Measurements from ENCODE around the gene ACKR1. TPM values are rescaled to one million over a fixed set of nuclear protein-coding genes. Genes with fewer than 3 reads are reported as not detected.

Gene ACKR1
- total and polyA plus RNA-seq, 2 donors (not counting 3 experiments of a cell fraction or from before 2014, with no cell fraction given) = 0.15 to 1.3 TPM

GRCh38 chr1:159187647-159188374, 16.9 kb upstream of the ACKR1 start:
- BruUV-seq (replicated peaks) = no TSS peak
- dilution Hi-C loops (cut with MboI; ENCODE audit: extremely low pct_ligation_motif_present, low sequenced_read_pairs) (no loop called here), intact Hi-C loops (cut with micrococcal nuclease) (loop anchor here (2.0 kb wide), 1 partner anchor 27 kb away; no protein-coding TSS in a partner anchor)
- H3K9me3 ChIP-seq (replicated peaks; ENCODE audit: control insufficient read depth, insufficient read depth, low read length) = no peaks in the 10 kb centered on the region
- H3K36me3 ChIP-seq (ENCODE audit: control insufficient read depth in 2 of 2, extremely low read depth in 1 of 2, insufficient read depth in 2 of 2, low read length in 2 of 2) = no peaks in the 10 kb centered on the region
- peaks cover 31 to 39% of the 10 kb centered on the region in 2 experiments for H3K27me3 ChIP-seq (ENCODE audit: control insufficient read depth in 2 of 2, insufficient read depth in 2 of 2, low read length in 2 of 2)
- ChIA-PET POLR2A (no interaction called here), CTCF (interaction anchor here (0.9 to 1.4 kb wide), 8 partner anchors 9 to 55 kb away, joined by 4 to 18 read pairs (median 6); no protein-coding TSS in a partner anchor)
- TF ChIP-seq POLR2A (IDR thresholded peaks at IDR 0.05; ENCODE audit: low read depth, low read length) (no peak), POLR2AphosphoS5 (IDR thresholded peaks at IDR 0.05; ENCODE audit: insufficient read depth, low read depth, low read length) (no peak), GATA2 (IDR thresholded peaks at IDR 0.05; ENCODE audit: insufficient read depth, insufficient read length, low read depth, low read length) (no peak), JUN (IDR thresholded peaks at IDR 0.05; ENCODE audit: borderline replicate concordance, insufficient read depth, insufficient read length, low read depth) (no peak), EZH2 (IDR thresholded peaks at IDR 0.05; ENCODE audit: borderline replicate concordance, low read depth, low read length, severe bottlenecking) (no peak), FOS (IDR thresholded peaks at IDR 0.05; ENCODE audit: borderline replicate concordance, insufficient read depth, low read length) (no peak), MAX (IDR thresholded peaks at IDR 0.05; ENCODE audit: insufficient read depth, insufficient read length) (no peak)
- TF ChIP-seq, protein P1, sequence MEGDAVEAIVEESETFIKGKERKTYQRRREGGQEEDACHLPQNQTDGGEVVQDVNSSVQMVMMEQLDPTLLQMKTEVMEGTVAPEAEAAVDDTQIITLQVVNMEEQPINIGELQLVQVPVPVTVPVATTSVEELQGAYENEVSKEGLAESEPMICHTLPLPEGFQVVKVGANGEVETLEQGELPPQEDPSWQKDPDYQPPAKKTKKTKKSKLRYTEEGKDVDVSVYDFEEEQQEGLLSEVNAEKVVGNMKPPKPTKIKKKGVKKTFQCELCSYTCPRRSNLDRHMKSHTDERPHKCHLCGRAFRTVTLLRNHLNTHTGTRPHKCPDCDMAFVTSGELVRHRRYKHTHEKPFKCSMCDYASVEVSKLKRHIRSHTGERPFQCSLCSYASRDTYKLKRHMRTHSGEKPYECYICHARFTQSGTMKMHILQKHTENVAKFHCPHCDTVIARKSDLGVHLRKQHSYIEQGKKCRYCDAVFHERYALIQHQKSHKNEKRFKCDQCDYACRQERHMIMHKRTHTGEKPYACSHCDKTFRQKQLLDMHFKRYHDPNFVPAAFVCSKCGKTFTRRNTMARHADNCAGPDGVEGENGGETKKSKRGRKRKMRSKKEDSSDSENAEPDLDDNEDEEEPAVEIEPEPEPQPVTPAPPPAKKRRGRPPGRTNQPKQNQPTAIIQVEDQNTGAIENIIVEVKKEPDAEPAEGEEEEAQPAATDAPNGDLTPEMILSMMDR (IDR thresholded peaks at IDR 0.05; ENCODE audit: extremely low read depth in 1 of 2, insufficient read depth in 1 of 2, low read depth in 1 of 2, low read length in 2 of 2) = no peak
- peak; percentile 33 for FAIRE-seq
- no peaks in the 10 kb centered on the region for H4K20me1 ChIP-seq (replicated peaks; ENCODE audit: control insufficient read depth, extremely low read depth, insufficient read depth, low read length)
- no peak for DNase-seq (ENCODE audit: low read depth, low spot score)
- no peaks in the 10 kb centered on the region for H3K9me1 ChIP-seq (replicated peaks; ENCODE audit: control insufficient read depth, extremely low read depth, insufficient read depth, low read length)
- H3K27ac ChIP-seq (ENCODE audit: insufficient read depth, low read depth, low read length) = no peak overlapping the region
- no peaks in the 10 kb centered on the region for H3K79me2 ChIP-seq (ENCODE audit: control insufficient read depth, insufficient read depth, low read length)
- no peak overlapping the region for H3K4me2 ChIP-seq (ENCODE audit: insufficient read depth, low read length)
- H3K4me1 ChIP-seq (ENCODE audit: control insufficient read depth, extremely low read depth, insufficient read depth, low read length) = no peaks in the 10 kb centered on the region
- peak overlapping the region in 1 of 3 experiments; percentile 5 for H3K4me3 ChIP-seq (replicated peaks in 1 of 3; ENCODE audit: insufficient read depth in 1 of 3, low read depth in 1 of 3, low read length in 3 of 3)
- no peak overlapping the region for H2AFZ ChIP-seq (ENCODE audit: low read depth, low read length)
- H3K9ac ChIP-seq (replicated peaks; ENCODE audit: extremely low read depth, insufficient read depth, low read length) = no peak overlapping the region

Measured in endothelial cell of umbilical vein (primary cell).